ENCODE data around the gene GALNT1.

DNA sequence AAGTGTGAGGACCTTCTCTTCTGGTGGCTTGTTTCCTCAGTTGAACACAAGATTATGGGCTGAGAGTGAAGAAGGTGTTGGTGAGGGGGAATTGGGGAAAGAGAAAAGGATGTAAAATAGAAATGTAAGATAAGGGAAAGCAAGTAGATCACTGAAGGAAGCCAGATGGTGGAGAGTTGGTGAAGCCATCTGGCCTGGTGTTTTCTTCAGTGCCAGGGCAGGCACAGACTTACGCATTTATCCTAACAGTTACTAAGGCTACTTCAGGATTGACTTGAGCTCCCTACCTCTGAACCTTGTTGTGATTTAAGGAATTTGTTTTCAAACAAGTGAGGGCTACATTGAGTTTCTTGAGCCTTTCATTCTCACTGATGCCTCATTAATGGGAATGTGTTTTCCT is 113.8 kb downstream of the GALNT1 start:
- no peak for TF ChIP-seq SP1 (IDR thresholded peaks at IDR 0.05)
- TF ChIP-seq ZNF384 (IDR thresholded peaks at IDR 0.05), result no peak
- no peak for TF ChIP-seq FOXK2 (IDR thresholded peaks at IDR 0.05)
